HG03342 (cell line): Measurements from ENCODE around the gene ENPP3.

Source experiments
- ATAC-seq: cut with Tn5 transposase; IDR thresholded peaks from one replicate; pipeline ENCODE4 v1.9.1; 2021; ENCODE audit warnings: mild to moderate bottlenecking, moderate library complexity; ENCODE audit not compliant: unreplicated experiment

Gene ENPP3

DNA sequence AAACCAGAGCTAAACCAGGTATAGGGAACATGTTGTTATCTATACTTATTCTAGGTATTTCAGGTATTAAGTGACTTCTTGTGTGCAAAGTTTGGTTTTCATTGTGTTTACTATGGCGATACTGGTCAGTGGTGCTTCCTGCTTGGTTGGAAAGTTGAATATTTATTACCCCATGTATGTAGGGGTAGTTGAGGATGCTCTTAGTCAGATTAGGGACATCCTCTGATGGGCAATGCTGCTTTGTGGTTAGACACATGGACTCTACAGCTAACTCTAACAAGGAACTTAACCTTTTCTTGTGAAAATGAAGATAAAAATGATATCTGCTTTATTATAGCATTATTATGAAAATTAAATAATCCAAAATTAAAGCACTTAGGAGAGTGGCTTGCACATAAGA lies 126.6 kb downstream of the ENPP3 start:
- no peak for ATAC-seq

DNA sequence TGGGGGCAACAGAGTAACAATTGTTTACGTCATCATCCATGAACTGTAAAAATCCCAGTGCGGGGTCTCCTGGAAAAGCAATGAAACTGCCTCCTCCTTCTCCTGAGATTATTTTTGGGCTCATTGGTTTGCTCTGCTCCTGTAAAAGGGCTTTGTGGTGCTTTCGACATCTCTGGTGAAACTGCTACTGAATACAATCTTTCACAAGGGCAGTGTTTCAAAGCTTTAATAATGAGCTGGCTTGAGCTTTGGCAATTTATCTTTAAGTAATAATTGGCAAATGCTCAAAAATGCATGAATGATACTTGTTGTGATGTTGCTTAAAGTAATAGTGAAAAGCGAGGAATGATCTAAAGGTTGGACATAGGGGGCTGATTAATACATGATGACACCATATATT lies 127.2 kb downstream of the ENPP3 start:
- no peak for ATAC-seq

DNA sequence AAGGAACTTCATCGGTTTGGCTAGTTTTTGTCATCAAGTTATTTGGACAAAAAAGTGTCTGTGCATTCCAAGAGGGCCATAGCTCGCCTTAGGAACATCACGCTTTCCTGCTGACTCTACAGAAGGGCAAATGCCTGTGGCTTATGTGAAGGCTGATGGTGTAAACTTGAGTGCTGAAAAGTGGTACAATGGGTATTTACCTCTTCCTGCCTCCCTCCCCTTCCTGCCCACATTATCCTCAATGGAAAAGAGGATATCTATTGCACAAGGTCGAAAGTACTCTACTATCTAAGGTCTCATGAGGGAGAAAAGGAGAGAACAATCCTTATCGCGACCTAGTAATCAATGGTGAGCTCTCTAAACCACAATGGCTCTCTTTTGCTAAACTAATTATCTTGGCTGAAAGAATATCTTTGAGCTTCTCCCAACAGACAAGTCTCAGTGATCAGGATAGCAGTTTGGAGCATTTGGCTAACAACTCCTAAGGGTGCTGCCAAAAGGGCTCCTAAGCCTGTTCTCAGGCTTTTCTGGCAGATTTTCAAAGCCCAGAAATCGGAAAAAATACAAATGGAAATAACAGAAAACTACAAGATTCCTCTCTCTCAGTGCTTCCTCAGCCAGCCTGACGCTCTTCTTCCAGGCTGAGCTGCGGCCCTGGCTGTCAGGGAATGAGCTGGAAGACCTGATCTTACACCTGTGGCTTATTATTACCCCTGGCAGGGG lies 128.1 kb downstream of the ENPP3 start:
- no peak for ATAC-seq

DNA sequence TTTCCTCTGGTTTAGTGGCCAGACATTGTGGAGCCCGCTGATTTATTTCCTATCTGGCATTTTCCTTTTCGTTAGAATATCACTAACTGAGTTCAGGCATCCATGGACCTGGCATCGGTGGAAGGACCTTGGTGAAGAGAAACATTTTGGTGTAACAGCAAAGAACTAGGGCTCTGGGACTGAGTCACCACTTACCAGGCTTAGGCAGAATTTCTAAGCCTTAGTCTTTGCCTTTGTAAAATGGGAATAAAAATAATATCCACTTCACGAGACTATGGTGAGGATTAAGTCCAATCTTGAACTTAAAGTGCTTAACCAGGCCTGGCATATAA lies 128.7 kb downstream of the ENPP3 start:
- ATAC-seq = no peak

DNA sequence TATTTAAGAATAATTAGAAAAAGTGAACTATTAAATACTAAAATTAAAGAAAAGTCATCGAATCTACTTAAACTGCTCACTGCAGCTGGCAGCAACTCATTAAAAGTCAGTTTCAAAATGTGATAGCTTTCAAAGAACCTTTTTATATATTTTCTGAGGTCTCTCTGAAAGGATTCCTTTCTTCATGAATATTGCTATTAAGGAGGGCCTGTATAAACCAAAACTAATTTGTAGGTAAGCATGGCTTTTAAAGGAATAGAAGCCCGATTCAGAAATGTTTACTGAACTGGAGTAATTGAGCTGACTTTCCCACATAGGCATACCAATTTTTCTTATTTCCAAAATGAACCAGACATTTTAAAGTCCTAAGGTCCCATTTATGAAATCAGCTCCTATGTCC lies 129.5 kb downstream of the ENPP3 start:
- ATAC-seq = no peak

DNA sequence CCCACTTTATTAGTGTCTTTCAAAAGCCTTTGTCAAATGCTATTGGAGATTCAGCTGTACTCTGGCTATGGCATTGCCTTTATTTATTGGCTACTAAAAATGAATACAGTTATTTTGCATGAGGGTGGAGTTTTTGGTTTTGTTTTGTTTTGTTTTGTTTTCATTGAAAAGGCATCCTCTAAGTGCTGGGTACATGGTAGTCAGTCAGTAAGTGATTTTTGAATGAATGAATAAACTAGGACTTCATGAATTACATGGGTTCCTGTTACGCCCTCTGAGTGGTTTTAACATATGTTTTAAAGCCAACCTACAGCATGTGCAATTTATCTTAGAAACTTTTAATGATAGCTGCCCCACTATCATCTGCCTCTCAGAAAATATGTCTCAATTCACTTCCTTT lies 131.9 kb downstream of the ENPP3 start:
- no peak for ATAC-seq

DNA sequence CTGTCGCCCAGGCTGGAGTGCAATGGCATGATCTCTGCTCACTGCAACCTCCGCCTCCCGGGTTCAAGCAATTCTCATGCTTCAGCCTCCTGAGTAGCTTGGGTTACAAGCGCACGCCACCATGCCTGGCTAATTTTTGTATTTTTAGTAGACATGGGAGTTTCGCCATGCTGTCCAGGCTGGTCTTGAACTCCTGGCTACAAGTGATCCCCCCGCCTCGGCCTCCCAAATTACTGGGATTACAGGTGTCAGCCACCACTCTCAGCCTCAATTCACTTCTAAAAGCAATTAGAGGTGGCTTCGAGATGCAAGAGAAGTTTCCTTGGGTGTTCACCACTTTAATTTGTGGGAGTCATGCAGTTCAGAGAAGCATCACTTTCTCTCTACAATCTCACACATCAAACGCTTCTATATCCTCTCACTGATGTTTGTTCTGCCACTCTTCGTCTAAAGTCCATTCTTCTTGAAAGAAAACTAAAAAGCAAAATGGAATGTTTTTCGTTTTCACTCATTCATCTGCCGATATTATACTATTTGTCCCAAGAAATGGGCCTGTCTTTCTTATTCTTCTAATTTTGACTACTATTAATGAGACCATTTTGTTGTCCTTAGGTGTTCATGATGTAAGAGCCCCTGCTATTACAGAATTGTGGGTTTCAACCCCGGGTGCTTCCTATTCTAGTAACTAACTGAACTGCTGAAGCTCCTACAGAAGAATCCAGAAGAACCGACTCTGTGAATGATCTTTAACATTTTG lies 132.5 kb downstream of the ENPP3 start:
- ATAC-seq = no peak

DNA sequence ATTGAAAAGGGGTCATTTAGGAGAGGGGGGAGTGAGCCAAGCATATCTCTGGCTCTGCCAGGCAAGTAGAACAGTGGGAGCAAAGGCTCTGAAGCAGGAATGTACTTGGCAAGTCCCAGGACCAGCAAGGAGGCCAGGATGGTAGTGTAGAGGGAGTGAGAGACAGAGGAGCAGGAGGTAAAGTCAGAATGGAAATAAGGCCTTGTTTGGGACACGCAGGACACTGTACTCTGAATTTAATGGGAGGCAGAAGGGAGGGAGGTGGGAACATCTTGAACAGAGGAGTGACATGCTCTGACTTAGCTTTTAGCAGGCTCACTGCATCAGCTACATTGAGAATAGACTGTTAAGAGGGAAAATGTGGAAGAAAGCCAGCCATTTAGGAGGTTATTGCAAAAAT lies 133.7 kb downstream of the ENPP3 start:
- ATAC-seq = no peak

DNA sequence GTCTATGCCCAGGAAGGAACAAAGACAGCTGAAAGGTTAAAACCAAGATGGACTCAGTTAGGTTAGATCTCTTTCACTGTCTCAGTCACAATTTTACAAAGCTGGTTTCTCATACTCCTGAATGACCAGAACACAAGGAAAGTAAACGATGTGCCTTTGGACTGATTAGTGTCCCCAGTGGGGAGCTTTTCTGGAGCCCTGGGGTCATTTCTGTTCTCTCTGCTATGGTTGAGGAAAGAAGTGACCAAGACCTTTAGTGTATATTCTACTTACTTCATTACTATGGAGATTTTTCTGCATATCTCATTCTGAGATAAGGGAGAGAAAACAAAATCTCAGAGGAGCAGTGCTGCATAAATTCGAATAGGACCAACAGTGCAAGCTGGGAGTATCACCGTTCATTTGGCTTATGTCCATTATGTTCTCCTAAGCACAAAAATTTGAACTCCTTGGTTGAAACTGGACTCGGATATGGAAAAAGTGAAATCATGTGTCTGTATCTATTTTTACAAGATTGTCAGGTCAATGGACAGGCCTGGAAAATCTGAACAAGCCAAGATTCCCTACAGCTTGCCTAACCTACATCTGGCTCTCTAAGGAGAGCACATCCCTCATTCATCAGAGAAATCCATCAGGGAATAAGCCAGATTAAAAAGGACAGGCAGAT lies 136.3 kb downstream of the ENPP3 start:
- ATAC-seq = no peak

DNA sequence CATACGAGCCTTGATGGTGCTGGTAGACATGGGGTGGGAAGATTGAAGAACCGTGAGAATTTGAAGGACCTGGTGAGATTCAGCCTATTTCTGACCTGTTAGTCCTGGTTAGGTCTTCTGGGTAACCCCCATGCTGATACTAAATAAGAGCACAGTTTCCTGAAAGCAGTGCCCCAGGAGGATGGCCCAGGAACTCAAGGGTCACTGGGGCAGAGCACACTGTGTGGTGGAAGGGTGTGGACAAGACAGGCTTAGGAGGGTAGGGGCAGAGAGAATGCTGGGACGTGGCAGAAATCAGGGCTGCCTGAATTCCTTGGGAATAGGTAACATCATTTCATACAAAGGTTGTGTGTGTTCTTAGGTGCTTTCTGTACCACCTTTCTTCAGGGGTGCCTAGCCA lies 138.8 kb downstream of the ENPP3 start:
- no peak for ATAC-seq

DNA sequence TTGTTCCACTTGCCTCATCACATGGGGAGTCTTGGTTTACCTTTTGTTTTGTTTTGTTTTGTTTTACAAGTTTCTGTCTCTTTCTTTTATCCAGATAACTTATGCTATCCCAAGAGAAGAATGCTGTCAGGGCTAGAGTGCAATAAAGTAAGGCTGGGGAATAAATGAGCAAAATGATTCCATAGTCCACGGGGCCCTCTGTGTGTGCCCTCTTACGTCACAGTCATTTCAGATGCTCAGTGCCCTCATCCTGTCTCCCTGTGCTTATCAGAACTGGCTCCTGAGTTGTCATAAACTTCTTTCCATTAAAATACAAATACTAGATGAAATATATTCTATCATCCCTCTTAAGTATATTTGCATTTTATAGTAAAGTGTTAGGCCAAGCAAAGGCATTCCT lies 139.9 kb downstream of the ENPP3 start:
- ATAC-seq = no peak

DNA sequence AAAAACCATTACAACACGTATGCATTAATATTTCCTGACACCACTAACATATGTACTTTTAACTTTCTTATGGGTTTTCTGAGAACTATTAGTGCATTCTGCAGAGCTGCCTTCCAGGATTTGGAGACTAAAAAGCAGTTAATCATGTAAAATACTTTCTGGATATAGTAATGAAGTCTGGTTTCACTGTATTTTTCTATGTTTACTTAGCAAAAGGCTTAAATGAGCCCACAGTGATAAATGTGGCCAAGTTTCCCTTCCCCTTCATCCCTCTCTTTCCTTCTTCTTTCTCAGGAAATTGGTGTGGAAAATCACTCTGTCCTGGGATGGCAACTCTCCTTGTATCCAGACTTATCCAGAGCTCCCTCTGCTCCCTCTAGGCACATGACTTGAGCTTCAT lies 141.1 kb downstream of the ENPP3 start:
- ATAC-seq = no peak

DNA sequence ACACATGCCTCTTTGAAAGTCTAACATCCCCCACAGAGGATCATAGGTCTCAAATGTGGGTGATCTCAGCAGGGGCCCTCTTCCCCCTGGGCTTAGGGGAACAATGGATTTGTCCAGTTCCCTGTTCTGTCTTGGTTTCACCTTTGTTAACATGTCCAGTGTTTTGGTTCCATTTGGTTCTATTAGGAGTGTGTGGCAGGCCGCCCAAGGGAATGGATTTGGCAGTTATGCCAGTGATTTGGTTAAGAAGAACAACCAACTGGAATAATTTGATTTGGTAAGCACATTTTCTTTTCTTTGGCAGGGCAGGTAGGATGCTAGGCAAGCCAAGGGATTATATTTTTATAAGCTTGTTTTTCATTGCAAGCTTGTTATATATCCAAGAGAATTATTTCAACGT lies 142.2 kb downstream of the ENPP3 start:
- no peak for ATAC-seq

DNA sequence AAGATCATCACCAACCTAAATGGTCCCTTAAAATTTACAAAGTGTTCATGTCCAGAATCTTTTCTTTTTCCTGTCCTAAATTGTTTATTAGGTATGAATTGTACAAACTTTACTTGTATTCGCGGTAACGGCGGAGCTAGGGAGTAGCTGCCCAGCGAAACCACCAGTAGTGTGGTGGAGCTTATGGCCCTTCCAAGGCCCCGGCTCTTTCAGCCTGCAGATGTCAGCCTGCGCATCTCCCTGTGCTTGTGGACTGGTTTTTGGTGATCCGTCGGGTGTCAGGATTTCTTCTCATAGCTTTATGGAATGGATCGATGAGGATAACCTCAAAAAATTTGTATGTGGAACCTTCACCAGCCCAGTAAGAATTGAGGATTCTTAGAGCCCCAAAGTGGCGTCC lies 143.5 kb downstream of the ENPP3 start:
- no peak for ATAC-seq

DNA sequence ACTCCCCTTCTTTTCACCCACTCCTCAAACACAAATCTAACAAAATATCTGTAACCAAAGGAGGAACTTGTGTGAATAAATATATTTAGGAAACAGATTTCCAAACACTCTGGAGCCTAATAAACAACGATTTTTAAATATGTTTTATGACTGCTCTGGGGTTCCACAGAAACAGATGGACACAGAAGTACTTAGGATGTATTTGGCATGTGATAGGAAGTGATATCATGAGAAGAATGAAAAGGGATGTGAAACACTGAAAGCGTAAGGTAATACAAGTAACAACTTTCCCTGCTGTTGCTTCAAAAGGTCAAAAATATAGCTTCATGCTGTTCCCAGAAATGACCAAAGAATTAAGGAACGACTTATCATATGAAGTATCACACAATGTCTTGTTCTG lies 144.6 kb downstream of the ENPP3 start:
- no peak for ATAC-seq

DNA sequence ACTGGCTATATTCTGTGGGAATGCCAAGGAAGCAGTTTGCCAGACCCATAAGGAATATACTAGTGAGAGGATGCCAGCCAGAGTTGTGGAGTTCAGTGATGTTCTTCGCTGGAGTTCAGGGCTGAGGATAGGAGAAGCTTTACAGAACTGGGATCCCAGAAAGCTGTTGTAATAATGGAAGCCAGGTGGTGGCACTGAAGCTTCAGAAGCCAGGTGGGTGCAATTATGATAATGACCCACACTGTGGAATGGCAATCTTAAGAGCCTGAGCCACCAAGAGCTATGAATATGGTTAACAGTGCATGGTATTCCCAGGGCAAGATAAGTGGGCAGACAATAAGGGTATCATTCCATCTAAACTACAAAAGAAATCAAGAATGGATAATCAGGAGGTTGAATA lies 145.7 kb downstream of the ENPP3 start:
- ATAC-seq = no peak

DNA sequence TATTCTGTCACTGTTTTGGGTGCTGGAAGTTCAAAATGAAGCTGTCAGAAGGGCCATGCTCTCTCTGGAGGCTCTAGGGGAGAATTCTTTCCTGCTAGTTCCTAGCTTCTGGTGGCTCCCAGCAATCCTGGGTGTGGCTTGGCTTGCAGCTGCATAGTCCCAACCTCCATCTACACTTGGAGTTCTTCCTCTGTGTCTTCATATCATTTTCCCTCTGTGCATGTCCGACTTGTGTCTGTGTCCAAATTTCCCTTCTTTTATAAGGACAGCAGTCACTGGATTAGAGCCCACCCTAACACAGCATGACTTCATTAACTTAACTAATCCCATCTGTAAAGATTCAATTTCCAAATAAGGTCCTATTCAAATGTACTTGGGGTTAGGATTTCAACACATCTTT lies 147.5 kb downstream of the ENPP3 start:
- ATAC-seq = no peak

DNA sequence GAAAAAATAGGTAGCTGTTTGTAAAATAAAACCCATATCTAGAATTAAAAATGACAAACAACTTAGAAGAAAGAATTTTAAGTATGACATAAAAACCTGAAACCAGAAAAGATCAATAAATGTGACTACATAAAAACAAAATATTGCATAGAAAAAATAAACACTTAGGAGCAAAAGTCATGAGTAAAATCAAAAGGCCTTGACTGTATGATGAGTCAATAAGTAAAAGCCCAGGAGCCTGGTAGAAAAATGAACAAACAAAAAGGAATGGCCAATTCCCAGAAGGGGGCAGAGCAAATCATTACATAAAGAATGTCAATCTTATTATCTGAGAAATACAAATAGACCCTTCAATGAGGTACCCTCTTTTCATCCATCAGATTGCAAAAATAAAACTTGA lies 150.0 kb downstream of the ENPP3 start:
- ATAC-seq = no peak

DNA sequence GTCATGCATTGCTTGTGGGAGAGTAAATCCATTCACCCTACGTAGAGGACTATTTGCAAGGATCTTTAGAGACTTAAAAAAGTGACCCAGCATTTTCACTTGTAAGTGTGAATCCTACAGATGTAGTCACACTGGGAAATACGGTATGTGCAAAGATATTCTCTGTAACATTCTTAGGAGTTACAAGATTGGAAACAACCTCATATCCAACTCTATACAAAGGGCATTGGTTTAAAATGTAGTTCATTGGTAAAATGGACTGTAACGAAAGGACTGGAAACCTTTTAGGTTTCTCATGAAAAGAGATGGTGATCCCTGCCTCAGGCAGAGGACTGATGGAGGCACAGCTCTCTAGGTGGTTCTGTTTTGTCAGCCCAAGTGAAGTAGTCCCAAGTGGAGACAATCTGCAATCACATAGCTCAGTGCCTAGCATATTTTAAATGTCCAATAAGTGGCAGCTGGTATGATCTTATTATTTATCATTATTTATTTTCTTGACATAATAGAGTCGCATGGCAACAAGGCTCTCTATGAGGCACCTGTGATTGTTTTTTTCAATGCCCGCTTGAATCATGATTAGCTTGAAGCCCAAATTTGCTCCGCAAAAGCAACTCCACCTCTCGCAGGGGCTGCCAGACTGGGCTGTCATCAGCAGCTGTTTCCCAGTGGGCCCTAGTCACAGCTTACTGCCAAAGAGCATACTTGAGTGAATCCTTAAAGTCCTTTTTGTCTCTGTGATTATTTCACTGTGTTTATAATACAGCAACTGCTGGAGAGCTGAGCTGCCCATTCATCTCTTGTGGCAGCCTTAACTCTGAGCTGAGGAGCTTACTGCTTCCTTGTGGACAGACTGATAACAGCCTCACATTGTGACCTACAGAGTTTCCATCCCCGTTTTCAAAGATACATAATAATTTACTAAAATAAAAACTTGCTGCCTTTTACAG lies 150.9 kb downstream of the ENPP3 start:
- no peak for ATAC-seq

DNA sequence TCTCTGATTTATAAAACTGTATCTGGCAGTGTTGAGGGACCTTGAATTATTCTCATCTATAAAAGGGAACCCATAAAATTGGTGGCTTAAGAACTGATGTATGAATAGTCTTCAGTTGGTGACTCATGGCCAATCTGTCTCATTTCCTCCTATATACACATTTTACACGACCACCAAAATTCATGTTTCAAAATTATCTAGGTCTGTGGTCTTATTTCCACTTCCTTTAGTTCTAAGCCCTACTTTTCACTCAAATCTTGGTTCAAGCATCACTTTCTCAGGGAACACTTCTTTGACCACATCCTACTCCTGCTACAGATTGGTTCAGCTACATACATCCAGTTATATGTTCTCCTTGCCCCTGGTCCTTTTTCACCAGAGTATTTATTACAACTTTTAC lies 152.1 kb downstream of the ENPP3 start:
- ATAC-seq = no peak

DNA sequence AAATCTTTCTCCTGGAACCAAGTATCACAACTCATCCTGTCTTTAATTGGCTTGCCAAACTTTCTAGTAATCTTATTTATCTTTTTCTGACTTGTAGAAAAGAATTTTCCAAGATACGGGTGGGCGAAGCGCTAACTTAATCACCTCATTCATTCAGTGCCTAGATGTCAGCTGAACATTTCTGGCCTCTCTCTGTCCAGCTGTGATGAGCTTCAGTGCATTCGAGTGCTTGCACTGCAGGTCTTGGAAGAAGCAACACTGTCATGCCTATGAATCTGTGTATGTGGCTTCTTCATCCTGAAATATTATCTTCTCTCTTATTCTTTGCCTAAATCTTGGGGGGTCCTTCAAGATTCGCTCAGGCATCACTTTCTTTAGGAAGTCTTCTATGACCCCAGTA lies 154.4 kb downstream of the ENPP3 start:
- no peak for ATAC-seq
